Gastrocnemius medialis (tissue), 4 donors: ENCODE measurements around the gene ECPAS. TPM values are rescaled to one million over a fixed set of nuclear protein-coding genes. Genes with fewer than 3 reads are reported as not detected.
A peak's percentile ranks its signal among the peaks of the same experiment; 100 is the strongest.
"Not testable (repeated sequence)": the region's sequence is repeated elsewhere in the genome, so short reads cannot be mapped to it uniquely, and the experiment has no call there.

Experiments used
- ATAC-seq, 2 donors: fragments of 150-250 bp; one replicate each; pipeline ENCODE4 v1.9.1; 2016
- DNase-seq, 2 donors: peaks; one replicate each; pipeline ENCODE4 v3.0.0-alpha.2; 2019
- H3K27ac ChIP-seq, 4 donors: fragments of 200-600 bp; sonication (generic); 1 replicate in 1 of 4; 2 replicates in 3 of 4; pipeline ENCODE4 v1.5.1; 2016 to 2018; ENCODE audit warnings: mild to moderate bottlenecking in 2 of 4, moderate library complexity in 1 of 4
- H3K27me3 ChIP-seq, 3 donors: fragments of 200-600 bp; sonication (generic) in 2 of 3; 1 replicate in 1 of 3; 2 replicates in 2 of 3; pipeline versions ENCODE4 v1.5.1 to v1.6.0; 2016 to 2019; ENCODE audit warnings: mild to moderate bottlenecking in 1 of 3, moderate library complexity in 1 of 3
- H3K36me3 ChIP-seq, 2 donors: fragments of 200-600 bp; sonication (generic) in 1 of 2; one replicate each; pipeline ENCODE4 v1.5.1; 2017 to 2018
- H3K4me1 ChIP-seq, 2 donors: fragments of 200-600 bp; sonication (generic) in 1 of 2; one replicate each; pipeline ENCODE4 v1.5.1; 2016 to 2017; ENCODE audit warnings: mild to moderate bottlenecking in 2 of 2
- H3K4me3 ChIP-seq, 4 donors: fragments of 200-600 bp; sonication (generic) in 3 of 4; 1 replicate in 1 of 4; 2 replicates in 3 of 4; pipeline ENCODE4 v1.5.1; 2016 to 2019; ENCODE audit warnings: mild to moderate bottlenecking in 2 of 4
- H3K9me3 ChIP-seq, 3 donors: fragments of 200-600 bp; sonication (generic) in 2 of 3; 1 replicate in 1 of 3; 2 replicates in 2 of 3; pipeline ENCODE4 v1.5.1; 2016 to 2019
- CTCF ChIP-seq, 5 experiments: fragments of 450-650 bp in 3 of 5; fragments of 200-600 bp in 2 of 5; sonication (generic) in 2 of 5; IDR thresholded peaks in 4 of 5; conservative IDR thresholded peaks in 1 of 5; 1 replicate in 4 of 5; 2 replicates in 1 of 5; pipeline ENCODE4 v1.5.1; 2016 to 2019; ENCODE audit warnings: antibody characterized with exemption in 5 of 5, mild to moderate bottlenecking in 3 of 5, moderate library complexity in 3 of 5
- POLR2A ChIP-seq, 2 donors: fragments of 450-650 bp; IDR thresholded peaks; one replicate each; pipeline ENCODE4 v1.6.1; 2017; ENCODE audit warnings: antibody characterized with exemption in 2 of 2, mild to moderate bottlenecking in 2 of 2, moderate library complexity in 2 of 2
- in situ Hi-C, 4 donors: fragments of 200-750 bp; cut with MboI; loops; one replicate each; pipeline versions ENCODE4 v1.15.0 to v1.8.0; 2017; ENCODE audit warnings: low sequenced_read_pairs in 4 of 4
- intact Hi-C: fragments of 100-400 bp; cut with DNase I; formaldehyde crosslinking; loops from one replicate; pipeline ENCODE4 v1.15.1; 2023; ENCODE audit warnings: low total_unique reads
- total RNA-seq, 4 donors: library from RNA; depleted of rRNA; stranded (reverse); fragments of >200 nt; gene quantifications; one replicate each; pipeline versions ENCODE4 v1.1.0 to v1.2.3, GENCODE V29; 2016

ECPAS gene
- total RNA-seq, 4 donors from 2014 or later = 320 to 509 (median 424) TPM

GRCh38 chr9:111451570-111451969 is 32.6 kb downstream of the ECPAS start:
- Histone ChIP-seq H3K27ac (peak overlapping the region; percentile 65 to 87 (median 80)), H3K27me3 (no peaks in the 10 kb centered on the region), H3K4me1 (peaks cover 70 to 77% of the 10 kb centered on the region in 2 donors), H3K4me3 (peak overlapping the region; percentile 10 to 29 (median 16)), H3K36me3 (peaks cover 0 to 16% of the 10 kb centered on the region in 2 donors), H3K9me3 (no peaks in the 10 kb centered on the region)
- intact Hi-C loops = no loop called here
- in situ Hi-C loops = no loop called here
- DNase-seq = no peak
- TF ChIP-seq POLR2A (IDR thresholded peaks at IDR 0.05) = no peak
- TF ChIP-seq CTCF (IDR thresholded peaks at IDR 0.05 in 4 of 5, conservative IDR thresholded peaks at IDR 0.05 in 1 of 5) = no peak
- peak; percentile 42 to 75 for ATAC-seq

GRCh38 chr9:111450124-111450523 is 34.1 kb downstream of the ECPAS start:
- H3K4me3 ChIP-seq = peak overlapping the region in 2 of 4 donors; percentile 16 to 21
- in situ Hi-C loops = no loop called here
- DNase-seq (no peak), ATAC-seq (peak; percentile 75 to 77)
- TF ChIP-seq POLR2A (IDR thresholded peaks at IDR 0.05) (no peak), CTCF (IDR thresholded peaks at IDR 0.05 in 4 of 5, conservative IDR thresholded peaks at IDR 0.05 in 1 of 5) (no peak)
- no peaks in the 10 kb centered on the region for H3K9me3 ChIP-seq
- H3K36me3 ChIP-seq = peaks cover 0 to 25% of the 10 kb centered on the region in 2 donors
- intact Hi-C loops = no loop called here
- H3K27me3 ChIP-seq = no peaks in the 10 kb centered on the region
- H3K27ac ChIP-seq = peak overlapping the region; percentile 65 to 87 (median 80)
- peaks cover 55 to 62% of the 10 kb centered on the region in 2 donors for H3K4me1 ChIP-seq

- intact Hi-C loops = no loop called here
- TF ChIP-seq POLR2A (IDR thresholded peaks at IDR 0.05) (no peak), CTCF (IDR thresholded peaks at IDR 0.05 in 4 of 5, conservative IDR thresholded peaks at IDR 0.05 in 1 of 5) (no peak)
- Histone ChIP-seq H3K27me3 (no peaks in the 10 kb centered on the region), H3K27ac (peak overlapping the region; percentile 65 to 87 (median 80)), H3K4me3 (peak overlapping the region in 2 of 4 donors; percentile 16 to 21), H3K9me3 (no peaks in the 10 kb centered on the region), H3K36me3 (peaks cover 0 to 26% of the 10 kb centered on the region in 2 donors), H3K4me1 (peaks cover 51 to 58% of the 10 kb centered on the region in 2 donors)
- DNase-seq (no peak), ATAC-seq (peak; percentile 31 to 45)
- in situ Hi-C loops = no loop called here
Measured at GRCh38 chr9:111449705-111450104, 34.5 kb downstream of the ECPAS start.

GRCh38 chr9:111445799-111446198 is 38.4 kb downstream of the ECPAS start:
- H3K9me3 ChIP-seq, H3K27ac ChIP-seq, in situ Hi-C loops, intact Hi-C loops, ATAC-seq, DNase-seq, H3K4me3 ChIP-seq, H3K27me3 ChIP-seq: not testable (repeated sequence)
- H3K36me3 ChIP-seq = peaks cover 0 to 62% of the 10 kb centered on the region in 2 donors
- H3K4me1 ChIP-seq = peaks cover 17 to 19% of the 10 kb centered on the region in 2 donors

GRCh38 chr9:111443454-111443853 is 40.7 kb downstream of the ECPAS start:
- peak overlapping the region in 1 of 4 donors; percentile 9 for H3K27ac ChIP-seq
- H3K4me1 ChIP-seq = peaks cover 0 to under 1% of the 10 kb centered on the region in 2 donors
- H3K9me3 ChIP-seq = no peaks in the 10 kb centered on the region
- H3K4me3 ChIP-seq = no peak overlapping the region
- DNase-seq (no peak), ATAC-seq (no peak)
- intact Hi-C loops (no loop called here), in situ Hi-C loops (no loop called here)
- H3K27me3 ChIP-seq = no peaks in the 10 kb centered on the region
- peaks cover 0 to 84% of the 10 kb centered on the region in 2 donors for H3K36me3 ChIP-seq
- TF ChIP-seq CTCF (IDR thresholded peaks at IDR 0.05 in 4 of 5, conservative IDR thresholded peaks at IDR 0.05 in 1 of 5) (no peak), POLR2A (IDR thresholded peaks at IDR 0.05) (no peak)
